ENCODE results near the gene EIF3I.

The EIF3I gene

DNA sequence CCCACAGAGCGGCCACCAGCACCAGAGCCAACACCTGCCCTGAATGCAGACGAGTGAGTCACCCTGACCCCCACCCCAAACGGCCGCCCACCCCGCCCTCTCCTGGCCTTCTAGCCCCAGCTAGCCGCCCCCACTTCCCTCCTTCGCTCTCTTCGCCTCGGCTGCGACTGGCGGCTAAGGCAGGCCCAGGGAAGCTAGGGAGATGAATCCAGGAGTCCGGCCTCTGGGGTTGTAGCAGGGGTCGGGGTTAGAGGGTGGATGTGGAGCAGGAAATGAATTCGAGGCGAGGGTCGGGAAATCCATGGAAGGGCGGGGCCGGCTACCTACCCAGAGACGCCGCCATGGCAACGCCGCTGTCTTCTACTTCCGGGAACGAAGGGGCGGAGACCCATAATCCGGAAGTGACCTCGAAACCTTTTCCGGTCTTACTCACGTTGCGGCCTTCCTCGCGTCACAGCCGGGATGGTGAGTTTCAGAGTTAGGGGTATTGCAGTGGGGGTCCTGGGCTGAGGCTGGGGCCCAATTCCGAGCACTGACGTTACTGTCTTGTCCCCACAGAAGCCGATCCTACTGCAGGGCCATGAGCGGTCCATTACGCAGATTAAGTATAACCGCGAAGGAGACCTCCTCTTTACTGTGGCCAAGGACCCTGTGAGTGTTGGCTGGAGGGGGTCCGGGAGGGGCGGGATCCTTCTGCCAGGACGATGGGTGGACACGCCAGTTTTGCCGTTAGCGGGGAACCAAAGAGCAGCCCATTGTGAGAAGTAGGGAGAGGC is at the start of gene EIF3I, which contains the start of gene TMEM234:
TSS of gene EIF3I (plus strand) at position 428 of the 776 bp plus-strand sequence. CDS start at position 463, 35 bp downstream.
TSS of gene TMEM234 (minus strand) at position 374 of the 776 bp plus-strand sequence. CDS start at position 343, 31 bp downstream.
- Mint-ChIP-seq H3K4me3 (peak within 1 kb of the TSS; percentile 96), H3K27ac (peak within 1 kb of the TSS; percentile 96), H3K36me3 (ENCODE audit: low read depth) (peaks cover 27% of the 10 kb centered on the region), H3K9me3 (no peaks in the 10 kb centered on the region), H3K4me1 (ENCODE audit: low read depth) (peaks cover 14% of the 10 kb centered on the region), H3K27me3 (ENCODE audit: low read depth) (no peaks in the 10 kb centered on the region)
- DNase-seq (ENCODE audit: low spot score): peak; percentile 90

DNA sequence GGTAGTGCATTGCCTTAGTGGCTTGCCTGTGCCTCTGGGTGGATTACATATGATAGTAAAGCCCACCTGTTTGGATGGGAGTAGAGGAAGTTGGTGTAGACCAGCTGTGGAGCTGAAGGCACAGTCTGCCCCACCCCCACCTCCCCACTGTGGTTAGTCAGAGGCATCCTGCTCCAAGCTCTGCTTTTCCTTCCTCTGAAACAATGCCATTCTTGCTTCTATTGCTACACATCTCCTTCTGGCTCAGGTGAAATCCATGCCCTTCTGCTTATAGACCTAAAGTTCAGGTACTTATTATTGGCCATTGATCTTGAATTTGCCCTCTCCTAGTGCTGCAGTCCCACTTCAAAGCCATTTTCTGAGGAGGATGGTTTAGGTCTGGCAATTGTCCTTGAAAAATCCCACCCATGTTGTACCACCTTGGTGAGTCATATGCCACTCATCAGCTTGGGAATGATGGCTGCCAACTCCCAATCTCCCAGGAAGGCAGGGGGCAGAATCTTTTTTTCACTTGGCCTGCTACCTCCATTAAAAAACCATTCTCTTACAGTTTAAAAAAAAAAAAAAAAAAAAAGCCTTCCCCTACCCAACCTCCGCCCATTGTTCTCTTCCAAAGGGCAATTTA is 49.5 kb upstream of the EIF3I start:
- Mint-ChIP-seq H3K4me3 (no peak overlapping the region), H3K27me3 (ENCODE audit: low read depth) (no peaks in the 10 kb centered on the region), H3K9me3 (no peaks in the 10 kb centered on the region), H3K36me3 (ENCODE audit: low read depth) (peaks cover 41% of the 10 kb centered on the region), H3K27ac (no peak overlapping the region), H3K4me1 (ENCODE audit: low read depth) (peaks cover 9% of the 10 kb centered on the region)
- no peak for DNase-seq (ENCODE audit: low spot score)

DNA sequence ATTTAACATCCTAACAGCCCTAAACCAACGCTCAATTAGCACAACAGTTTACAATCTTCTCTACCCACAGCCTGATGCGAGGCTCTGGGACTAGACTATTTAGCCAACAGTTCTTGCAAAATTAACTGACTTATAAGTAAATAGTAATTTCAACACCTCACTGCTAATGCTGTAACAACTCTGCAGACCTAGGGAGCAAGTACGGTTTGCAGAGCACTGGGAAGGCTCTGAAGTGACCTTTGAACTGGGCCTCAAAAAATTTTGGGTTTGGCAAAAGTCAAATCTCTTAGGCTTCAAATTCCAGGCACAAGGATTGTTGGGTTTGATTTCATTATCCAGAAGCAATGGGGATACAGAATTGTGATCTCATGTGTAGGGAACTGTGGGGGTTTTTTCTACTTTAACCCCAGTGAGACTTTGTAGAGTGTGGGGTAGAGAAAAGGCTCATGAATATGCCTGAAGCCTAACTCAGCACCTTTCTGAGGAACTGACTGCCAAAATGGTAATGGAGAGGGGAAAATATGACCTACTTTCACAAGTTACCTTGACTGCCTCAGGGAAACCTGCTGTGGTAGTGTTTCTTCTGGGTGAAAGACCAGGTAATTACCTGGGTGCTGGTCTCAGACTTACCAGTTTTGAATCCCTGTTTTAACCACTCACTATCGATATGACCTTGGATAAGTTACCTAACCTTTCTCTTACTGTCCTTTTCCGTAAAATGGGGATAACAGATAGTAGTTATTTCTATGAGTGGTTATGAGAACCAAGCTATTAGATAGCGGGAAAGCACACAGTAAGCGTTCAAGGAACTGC is 43.6 kb upstream of the EIF3I start:
- peak overlapping the region; percentile 97 for H3K27ac Mint-ChIP-seq
- H3K4me3 Mint-ChIP-seq: peak overlapping the region; percentile 96
- H3K9me3 Mint-ChIP-seq: no peaks in the 10 kb centered on the region
- peaks cover 34% of the 10 kb centered on the region for H3K36me3 Mint-ChIP-seq (ENCODE audit: low read depth)
- DNase-seq (ENCODE audit: low spot score): no peak
- H3K4me1 Mint-ChIP-seq (ENCODE audit: low read depth): peaks cover 22% of the 10 kb centered on the region
- H3K27me3 Mint-ChIP-seq (ENCODE audit: low read depth): no peaks in the 10 kb centered on the region

- H3K36me3 Mint-ChIP-seq (ENCODE audit: low read depth): peaks cover 37% of the 10 kb centered on the region
- peak overlapping the region; percentile 96 for H3K4me3 Mint-ChIP-seq
- H3K9me3 Mint-ChIP-seq: no peaks in the 10 kb centered on the region
- peaks cover 26% of the 10 kb centered on the region for H3K4me1 Mint-ChIP-seq (ENCODE audit: low read depth)
- H3K27me3 Mint-ChIP-seq (ENCODE audit: low read depth): no peaks in the 10 kb centered on the region
- no peak for DNase-seq (ENCODE audit: low spot score)
- peak overlapping the region; percentile 97 for H3K27ac Mint-ChIP-seq
Measured at GRCh38 chr1:32179193-32179442, 43.1 kb upstream of the EIF3I start.

DNA sequence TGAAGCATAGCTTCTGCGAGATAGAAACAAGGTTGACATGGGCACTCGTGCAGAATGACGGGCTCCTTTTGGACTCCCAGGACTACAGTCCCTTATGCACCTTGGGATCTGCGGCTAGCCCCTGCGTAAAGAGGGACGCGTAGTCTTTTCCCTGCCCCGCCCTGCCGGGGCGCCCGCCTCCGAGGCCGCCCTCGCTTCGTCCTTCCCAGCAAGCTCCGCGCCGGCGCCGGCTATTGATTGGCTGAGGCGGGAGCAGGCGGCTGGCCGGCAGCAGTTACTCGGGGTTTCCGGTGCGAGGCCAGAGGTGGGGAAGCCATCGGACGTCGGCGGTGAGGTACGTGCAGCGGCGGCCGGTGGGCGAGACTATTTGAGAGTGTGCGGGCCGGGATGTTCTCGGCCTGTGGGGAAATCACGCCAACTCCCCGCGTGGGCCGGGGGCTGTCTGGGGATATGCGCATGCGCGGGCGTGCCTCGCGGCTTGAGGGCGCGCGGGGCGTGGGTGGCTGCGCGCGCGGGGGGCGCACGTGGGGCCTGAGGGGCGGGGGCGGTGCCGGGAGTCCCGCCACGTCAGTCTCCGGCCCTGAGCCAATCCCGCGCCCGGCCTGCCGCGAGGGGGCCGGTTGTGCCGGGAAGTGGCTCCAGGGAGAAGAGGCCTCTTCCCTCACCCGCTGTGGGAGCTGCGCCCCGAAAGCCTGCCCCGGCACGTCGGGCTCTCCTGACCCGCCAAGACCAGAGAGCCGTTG is 42.6 kb upstream of the EIF3I start, which contains the start of gene TXLNA:
TSS of gene TXLNA (plus strand) at position 233 of the 743 bp plus-strand sequence. CDS start 671 bp downstream, outside the sequence.
- peak; percentile 93 for DNase-seq (ENCODE audit: low spot score)
- Mint-ChIP-seq H3K27ac (peak within 1 kb of the TSS; percentile 97), H3K9me3 (no peaks in the 10 kb centered on the region), H3K4me1 (ENCODE audit: low read depth) (peaks cover 30% of the 10 kb centered on the region), H3K27me3 (ENCODE audit: low read depth) (no peaks in the 10 kb centered on the region), H3K36me3 (ENCODE audit: low read depth) (peaks cover 38% of the 10 kb centered on the region), H3K4me3 (peak within 1 kb of the TSS; percentile 96)

- no peaks in the 10 kb centered on the region for H3K9me3 Mint-ChIP-seq
- H3K4me3 Mint-ChIP-seq: peak overlapping the region; percentile 93
- peak overlapping the region; percentile 92 for H3K27ac Mint-ChIP-seq
- H3K4me1 Mint-ChIP-seq (ENCODE audit: low read depth): peaks cover 34% of the 10 kb centered on the region
- DNase-seq (ENCODE audit: low spot score): peak; percentile 28
- H3K27me3 Mint-ChIP-seq (ENCODE audit: low read depth): no peaks in the 10 kb centered on the region
- H3K36me3 Mint-ChIP-seq (ENCODE audit: low read depth): peaks cover 42% of the 10 kb centered on the region
Measured at GRCh38 chr1:32180186-32181060, 41.8 kb upstream of the EIF3I start.

DNA sequence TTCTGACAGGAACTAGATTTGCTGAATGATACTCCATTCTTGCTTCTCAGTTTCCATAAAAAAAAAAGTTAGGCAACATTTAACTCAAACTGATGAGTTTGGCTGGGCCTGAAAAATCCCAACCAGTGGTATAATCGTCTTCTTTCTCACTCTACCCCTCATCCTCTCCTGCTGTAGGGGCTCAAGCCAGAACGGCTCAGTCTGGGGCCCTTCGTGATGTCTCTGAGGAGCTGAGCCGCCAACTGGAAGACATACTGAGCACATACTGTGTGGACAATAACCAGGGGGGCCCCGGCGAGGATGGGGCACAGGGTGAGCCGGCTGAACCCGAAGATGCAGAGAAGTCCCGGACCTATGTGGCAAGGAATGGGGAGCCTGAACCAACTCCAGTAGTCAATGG is 41.1 kb upstream of the EIF3I start:
- Mint-ChIP-seq H3K36me3 (ENCODE audit: low read depth) (peaks cover 44% of the 10 kb centered on the region), H3K27me3 (ENCODE audit: low read depth) (no peaks in the 10 kb centered on the region), H3K27ac (peak overlapping the region; percentile 92), H3K4me3 (peak overlapping the region; percentile 93), H3K9me3 (no peaks in the 10 kb centered on the region), H3K4me1 (ENCODE audit: low read depth) (peaks cover 35% of the 10 kb centered on the region)
- DNase-seq (ENCODE audit: low spot score): no peak

GRCh38 chr1:32181563-32181962 is 40.6 kb upstream of the EIF3I start:
- H3K9me3 Mint-ChIP-seq: no peaks in the 10 kb centered on the region
- H3K4me1 Mint-ChIP-seq (ENCODE audit: low read depth): peaks cover 40% of the 10 kb centered on the region
- H3K36me3 Mint-ChIP-seq (ENCODE audit: low read depth): peaks cover 49% of the 10 kb centered on the region
- peak overlapping the region; percentile 92 for H3K27ac Mint-ChIP-seq
- peak overlapping the region; percentile 93 for H3K4me3 Mint-ChIP-seq
- H3K27me3 Mint-ChIP-seq (ENCODE audit: low read depth): no peaks in the 10 kb centered on the region
- no peak for DNase-seq (ENCODE audit: low spot score)

DNA sequence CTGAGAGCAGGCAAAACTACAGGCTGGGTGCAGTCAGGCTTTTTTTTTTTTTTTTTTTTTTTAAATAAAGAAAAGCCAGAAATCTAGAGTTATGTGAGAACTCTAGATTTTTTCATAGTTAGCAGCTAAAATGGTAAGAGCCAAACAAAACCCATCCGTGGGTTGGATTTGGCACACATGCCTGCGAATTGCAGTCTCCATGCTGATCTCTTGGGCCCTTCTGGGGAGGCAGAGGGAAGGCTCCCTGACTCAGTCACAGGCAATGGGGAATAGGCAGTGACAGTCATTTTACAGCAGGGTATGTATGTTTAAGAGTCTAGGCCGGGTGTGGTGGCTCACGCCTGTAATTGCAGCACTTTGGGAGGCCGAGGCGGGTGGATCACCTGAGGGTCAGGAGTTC is 40.1 kb upstream of the EIF3I start:
- H3K27me3 Mint-ChIP-seq (ENCODE audit: low read depth): no peaks in the 10 kb centered on the region
- H3K4me3 Mint-ChIP-seq: peak overlapping the region; percentile 93
- no peaks in the 10 kb centered on the region for H3K9me3 Mint-ChIP-seq
- DNase-seq (ENCODE audit: low spot score): no peak
- peaks cover 41% of the 10 kb centered on the region for H3K4me1 Mint-ChIP-seq (ENCODE audit: low read depth)
- H3K36me3 Mint-ChIP-seq (ENCODE audit: low read depth): peaks cover 50% of the 10 kb centered on the region
- peak overlapping the region; percentile 32 for H3K27ac Mint-ChIP-seq

- no peaks in the 10 kb centered on the region for H3K27me3 Mint-ChIP-seq (ENCODE audit: low read depth)
- H3K36me3 Mint-ChIP-seq (ENCODE audit: low read depth): peaks cover 68% of the 10 kb centered on the region
- no peaks in the 10 kb centered on the region for H3K9me3 Mint-ChIP-seq
- peaks cover 38% of the 10 kb centered on the region for H3K4me1 Mint-ChIP-seq (ENCODE audit: low read depth)
- peak overlapping the region; percentile 50 for H3K4me3 Mint-ChIP-seq
- DNase-seq (ENCODE audit: low spot score): no peak
- H3K27ac Mint-ChIP-seq: no peak overlapping the region
Measured at GRCh38 chr1:32184650-32185049, 37.6 kb upstream of the EIF3I start.

DNA sequence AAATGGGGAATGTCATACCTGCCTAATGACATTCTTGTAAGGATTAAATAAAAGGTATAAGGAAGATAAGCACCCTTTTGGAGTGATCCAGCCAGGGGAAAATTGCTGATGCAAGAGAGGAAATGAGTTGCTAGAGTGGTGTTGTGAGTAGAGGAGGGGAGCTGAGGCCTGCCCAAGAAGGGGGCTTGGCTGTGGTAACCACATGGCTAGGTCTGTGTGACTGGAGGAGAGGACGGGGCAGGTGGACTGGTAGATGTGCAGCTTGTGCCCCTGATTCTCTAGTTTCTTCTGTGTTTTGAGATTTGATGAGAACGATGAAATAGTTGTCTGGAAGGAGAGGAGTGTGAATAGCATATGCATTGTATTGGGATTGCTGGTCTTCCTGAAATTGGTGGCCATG is 36.1 kb upstream of the EIF3I start:
- DNase-seq (ENCODE audit: low spot score): no peak
- Mint-ChIP-seq H3K4me1 (ENCODE audit: low read depth) (peaks cover 34% of the 10 kb centered on the region), H3K4me3 (peak overlapping the region; percentile 54), H3K27ac (peak overlapping the region; percentile 75), H3K27me3 (ENCODE audit: low read depth) (no peaks in the 10 kb centered on the region), H3K36me3 (ENCODE audit: low read depth) (peaks cover 64% of the 10 kb centered on the region), H3K9me3 (no peaks in the 10 kb centered on the region)

GRCh38 chr1:32186491-32186890 is 35.7 kb upstream of the EIF3I start:
- Mint-ChIP-seq H3K4me3 (peak overlapping the region; percentile 54), H3K27ac (peak overlapping the region; percentile 75), H3K4me1 (ENCODE audit: low read depth) (peaks cover 30% of the 10 kb centered on the region), H3K27me3 (ENCODE audit: low read depth) (no peaks in the 10 kb centered on the region), H3K9me3 (no peaks in the 10 kb centered on the region), H3K36me3 (ENCODE audit: low read depth) (peaks cover 64% of the 10 kb centered on the region)
- DNase-seq (ENCODE audit: low spot score): no peak

GRCh38 chr1:32187850-32188249 is 34.4 kb upstream of the EIF3I start:
- Mint-ChIP-seq H3K36me3 (ENCODE audit: low read depth) (peaks cover 65% of the 10 kb centered on the region), H3K9me3 (no peaks in the 10 kb centered on the region), H3K4me3 (no peak overlapping the region), H3K4me1 (ENCODE audit: low read depth) (peaks cover 23% of the 10 kb centered on the region), H3K27ac (no peak overlapping the region), H3K27me3 (ENCODE audit: low read depth) (no peaks in the 10 kb centered on the region)
- DNase-seq (ENCODE audit: low spot score): no peak
